ENCODE data around the gene CRYGB. TPM values are rescaled to one million over a fixed set of nuclear protein-coding genes. Genes with fewer than 3 reads are reported as not detected.

CRYGB gene
- total and polyA plus RNA-seq, 2 of the 13 experiments (the other 11 are each of a cell fraction or from before 2014, with no cell fraction given): not detected

GRCh38 chr2:208134928-208135586, 10.9 kb downstream of the CRYGB start (continued):
- TF ChIP-seq, protein P1, sequence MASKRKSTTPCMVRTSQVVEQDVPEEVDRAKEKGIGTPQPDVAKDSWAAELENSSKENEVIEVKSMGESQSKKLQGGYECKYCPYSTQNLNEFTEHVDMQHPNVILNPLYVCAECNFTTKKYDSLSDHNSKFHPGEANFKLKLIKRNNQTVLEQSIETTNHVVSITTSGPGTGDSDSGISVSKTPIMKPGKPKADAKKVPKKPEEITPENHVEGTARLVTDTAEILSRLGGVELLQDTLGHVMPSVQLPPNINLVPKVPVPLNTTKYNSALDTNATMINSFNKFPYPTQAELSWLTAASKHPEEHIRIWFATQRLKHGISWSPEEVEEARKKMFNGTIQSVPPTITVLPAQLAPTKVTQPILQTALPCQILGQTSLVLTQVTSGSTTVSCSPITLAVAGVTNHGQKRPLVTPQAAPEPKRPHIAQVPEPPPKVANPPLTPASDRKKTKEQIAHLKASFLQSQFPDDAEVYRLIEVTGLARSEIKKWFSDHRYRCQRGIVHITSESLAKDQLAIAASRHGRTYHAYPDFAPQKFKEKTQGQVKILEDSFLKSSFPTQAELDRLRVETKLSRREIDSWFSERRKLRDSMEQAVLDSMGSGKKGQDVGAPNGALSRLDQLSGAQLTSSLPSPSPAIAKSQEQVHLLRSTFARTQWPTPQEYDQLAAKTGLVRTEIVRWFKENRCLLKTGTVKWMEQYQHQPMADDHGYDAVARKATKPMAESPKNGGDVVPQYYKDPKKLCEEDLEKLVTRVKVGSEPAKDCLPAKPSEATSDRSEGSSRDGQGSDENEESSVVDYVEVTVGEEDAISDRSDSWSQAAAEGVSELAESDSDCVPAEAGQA (IDR thresholded peaks at IDR 0.05; ENCODE audit: low read depth): 0 out of 2 replicates have a peak, but pooled peaks have one; percentile 47
- TF ChIP-seq, protein P1 (CRISPR knock-in tag; IDR thresholded peaks at IDR 0.05; ENCODE audit: borderline replicate concordance): no peak
- TF ChIP-seq ZSCAN29 (CRISPR knock-in tag; conservative IDR thresholded peaks at IDR 0.05): no peak
- 0 out of 2 replicates have a peak, but pooled peaks have one; percentile 26 for TF ChIP-seq ZNF441 (CRISPR knock-in tag; IDR thresholded peaks at IDR 0.05; ENCODE audit: borderline replicate concordance)
- peak; percentile 16; the same call in 1 of the 2 replicates for TF ChIP-seq DRAP1 (CRISPR knock-in tag; IDR thresholded peaks at IDR 0.05)
- peak; percentile 37; the same call in 1 of the 2 replicates for TF ChIP-seq SOX5 (CRISPR knock-in tag; IDR thresholded peaks at IDR 0.05; ENCODE audit: borderline replicate concordance)
- TF ChIP-seq GZF1 (CRISPR knock-in tag; IDR thresholded peaks at IDR 0.05): no peak
- TF ChIP-seq KDM4B (CRISPR knock-in tag; IDR thresholded peaks at IDR 0.05): no peak
- no peak for TF ChIP-seq NRL (CRISPR knock-in tag; IDR thresholded peaks at IDR 0.05; ENCODE audit: borderline replicate concordance)
- TF ChIP-seq GATAD2A (CRISPR knock-in tag; IDR thresholded peaks at IDR 0.05): peak; percentile 42; the same call in 1 of the 2 replicates
- no peak for TF ChIP-seq ELF4 (CRISPR knock-in tag; IDR thresholded peaks at IDR 0.05; ENCODE audit: borderline replicate concordance)
- no peak for TF ChIP-seq E2F1 (CRISPR knock-in tag; IDR thresholded peaks at IDR 0.05)
- TF ChIP-seq BRD4 (CRISPR knock-in tag; IDR thresholded peaks at IDR 0.05): no peak
- TF ChIP-seq ZNF552 (CRISPR knock-in tag; IDR thresholded peaks at IDR 0.05; ENCODE audit: borderline replicate concordance): peak; percentile 70; the same call in 1 of the 2 replicates
- TF ChIP-seq TEAD3 (CRISPR knock-in tag; optimal IDR thresholded peaks at IDR 0.05; ENCODE audit: borderline replicate concordance): peak; percentile 36
- peak; percentile 32; the same call in 1 of the 2 replicates for TF ChIP-seq ZBTB33 (CRISPR knock-in tag; IDR thresholded peaks at IDR 0.05)
- TF ChIP-seq PHF20 (CRISPR knock-in tag; IDR thresholded peaks at IDR 0.05): no peak
- 0 out of 2 replicates have a peak, but pooled peaks have one; percentile 36 for TF ChIP-seq IRF2 (CRISPR knock-in tag; IDR thresholded peaks at IDR 0.05)
- no peak for TF ChIP-seq SOX13 (IDR thresholded peaks at IDR 0.05)
- TF ChIP-seq SOX13 (CRISPR knock-in tag; conservative IDR thresholded peaks at IDR 0.05 in 1 of 2, IDR thresholded peaks at IDR 0.05 in 1 of 2): peak in 1 of 2 experiments; percentile 8; a peak in 1 of 4 replicates
- peak; percentile 64; the same call in 1 of the 2 replicates for TF ChIP-seq SALL1 (CRISPR knock-in tag; IDR thresholded peaks at IDR 0.05)

All from HepG2 (cell line).